Forelimb muscle (tissue), 1 donor: ENCODE measurements around the gene SMPD2. TPM values are rescaled to one million over a fixed set of nuclear protein-coding genes. Genes with fewer than 3 reads are reported as not detected.
"Not testable (repeated sequence)": the region's sequence is repeated elsewhere in the genome, so short reads cannot be mapped to it uniquely, and the experiment has no call there.

Experiments
- DNase-seq: peaks from one replicate; pipeline ENCODE4 v3.0.0-alpha.2; 2013; ENCODE audit warnings: low read depth
- polyA plus RNA-seq: library from polyadenylated mRNA; unstranded; fragments of 120-200 nt; gene quantifications from one replicate; pipeline ENCODE4 v1.2.1, GENCODE V29; 2013; ENCODE audit not compliant: insufficient read length

The SMPD2 gene
- polyA plus RNA-seq, 1 donor, result 4.2 TPM

DNA sequence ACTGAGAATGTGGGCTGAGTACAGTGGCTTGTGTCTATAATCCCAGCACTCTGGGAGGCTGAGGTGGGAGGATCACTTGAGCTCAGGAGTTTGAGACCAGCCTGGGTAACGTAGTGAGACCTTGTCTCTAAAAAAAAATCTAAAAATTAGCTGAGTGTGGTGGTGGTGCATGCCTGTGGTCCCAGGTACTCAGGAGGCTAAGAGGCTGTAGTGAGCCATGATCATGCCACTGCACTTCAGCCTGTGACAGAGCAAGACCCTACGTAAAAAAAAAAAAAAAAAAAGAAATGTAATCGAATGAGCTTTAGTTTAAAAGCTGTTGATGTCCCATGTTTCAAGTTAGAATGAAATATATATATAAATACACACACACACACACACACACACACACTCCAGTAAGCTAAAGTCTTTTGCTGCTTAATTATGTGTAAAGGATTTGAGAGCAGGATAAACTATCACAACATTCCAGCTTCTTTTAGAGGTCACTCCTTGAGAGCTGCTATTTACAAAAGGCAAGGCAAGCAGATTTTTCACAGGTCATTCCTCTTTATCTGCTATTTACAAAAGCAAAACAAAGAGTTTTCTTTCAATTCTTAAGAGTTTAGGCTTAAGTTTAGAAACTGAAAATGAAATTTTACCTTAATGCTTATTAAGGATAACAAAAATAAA lies 19.8 kb downstream of the SMPD2 start:
- no peak for DNase-seq

DNA sequence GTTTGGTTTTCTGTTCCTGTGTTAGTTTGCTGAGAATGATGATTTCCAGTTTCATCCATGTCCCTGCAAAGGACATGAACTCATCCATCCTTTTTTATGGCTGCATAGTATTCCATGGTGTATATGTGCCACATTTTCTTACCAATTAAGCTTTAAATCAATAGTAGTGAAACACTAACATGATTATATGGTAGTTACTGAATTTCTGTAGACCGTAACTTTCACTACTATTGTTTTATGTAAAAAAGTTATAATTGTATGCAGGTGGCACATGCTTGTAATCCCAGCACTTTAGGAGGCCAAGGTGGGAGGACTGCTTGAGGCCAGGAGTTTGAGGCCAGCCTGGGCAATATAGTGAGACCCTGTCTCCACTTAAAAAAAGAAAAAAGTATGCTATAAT lies 20.7 kb downstream of the SMPD2 start:
- DNase-seq, result not testable (repeated sequence)

DNA sequence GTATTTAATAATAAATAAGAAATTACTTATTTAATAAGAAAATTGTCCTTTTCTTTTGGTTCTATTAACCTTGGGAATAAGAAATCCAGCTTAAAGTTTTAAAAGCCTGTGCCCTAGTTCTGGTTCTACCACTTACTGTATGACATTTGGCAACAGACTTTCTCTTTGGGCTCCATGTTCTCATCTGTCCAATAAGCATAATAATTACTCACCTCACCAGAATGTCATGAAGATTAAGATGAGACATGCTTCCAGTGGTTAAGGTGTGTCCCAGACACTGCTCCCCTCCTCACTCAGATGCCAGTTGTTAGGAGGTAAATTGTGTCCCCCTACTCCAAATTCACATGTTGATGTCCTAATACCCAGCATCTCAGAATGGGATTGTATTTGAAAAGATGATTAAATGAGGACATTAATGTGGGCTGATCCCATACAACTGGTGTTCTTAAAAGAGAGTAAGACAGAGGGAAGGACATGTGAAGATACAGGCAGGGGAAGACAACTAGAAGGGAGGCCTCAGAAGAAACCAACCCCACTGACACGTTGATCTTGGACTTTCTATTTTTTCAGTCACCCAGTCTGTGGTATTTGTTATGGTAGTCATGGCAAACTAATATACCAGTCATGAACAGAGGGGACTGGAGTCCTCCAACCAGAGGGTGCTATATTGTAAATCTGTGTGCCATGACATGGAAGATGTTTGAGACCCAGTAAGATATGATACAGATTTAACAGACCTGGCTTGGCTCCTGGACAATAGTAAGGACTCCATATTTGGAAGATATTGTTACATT lies 21.4 kb downstream of the SMPD2 start:
- no peak for DNase-seq

DNA sequence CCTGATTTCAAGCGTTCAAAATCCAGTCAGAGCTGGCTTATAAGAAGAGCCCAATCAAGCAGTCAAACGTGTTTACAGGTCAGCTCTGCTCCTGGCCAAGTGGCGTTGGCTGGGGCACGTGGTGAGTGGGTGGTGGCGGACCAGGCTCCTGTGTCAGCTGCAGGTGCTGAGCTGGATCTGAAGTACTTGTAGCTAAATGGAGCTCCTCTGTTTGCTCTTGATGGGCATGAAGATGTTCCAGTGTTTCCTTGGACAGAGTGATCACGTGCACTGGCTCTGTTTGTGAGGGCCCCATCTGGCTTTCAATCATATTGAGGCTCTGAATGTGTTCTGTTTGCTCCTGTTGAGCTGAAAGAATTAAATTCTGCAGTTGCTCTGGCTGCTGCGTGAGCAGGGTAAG lies 25.2 kb downstream of the SMPD2 start:
- DNase-seq, result no peak

DNA sequence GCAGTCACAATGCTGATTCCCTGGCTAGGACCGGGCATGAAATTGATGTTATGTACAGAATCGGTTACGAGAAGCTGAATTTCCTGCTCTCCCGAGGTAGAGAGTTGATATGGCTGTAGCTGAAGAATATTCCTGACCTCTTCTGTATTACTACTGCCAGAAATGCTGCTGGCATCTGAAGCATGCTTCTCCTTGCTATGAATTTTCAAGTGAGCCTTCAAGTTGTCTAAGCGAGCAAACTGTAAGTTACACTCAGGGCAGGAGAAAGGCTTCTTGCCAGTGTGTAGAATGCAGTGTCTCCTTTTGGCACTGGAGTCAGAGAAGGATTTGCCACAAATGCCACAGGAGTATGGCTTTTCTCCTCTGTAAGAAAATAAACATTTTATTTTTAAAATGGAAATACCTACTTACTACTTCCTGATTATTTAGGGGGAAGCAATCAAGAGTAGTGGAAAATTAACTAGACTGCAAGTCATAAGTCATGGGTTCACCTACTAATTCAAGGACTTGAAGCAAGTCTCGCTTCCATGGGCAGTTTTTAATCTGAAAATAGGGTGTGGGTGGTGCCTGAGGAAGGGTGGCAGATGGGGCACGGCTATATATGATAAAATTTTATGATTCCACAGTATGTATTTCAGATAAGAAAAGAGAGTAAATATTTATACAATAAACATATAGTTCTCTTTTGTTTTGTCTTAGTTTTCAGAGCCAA lies 25.8 kb downstream of the SMPD2 start:
- no peak for DNase-seq

DNA sequence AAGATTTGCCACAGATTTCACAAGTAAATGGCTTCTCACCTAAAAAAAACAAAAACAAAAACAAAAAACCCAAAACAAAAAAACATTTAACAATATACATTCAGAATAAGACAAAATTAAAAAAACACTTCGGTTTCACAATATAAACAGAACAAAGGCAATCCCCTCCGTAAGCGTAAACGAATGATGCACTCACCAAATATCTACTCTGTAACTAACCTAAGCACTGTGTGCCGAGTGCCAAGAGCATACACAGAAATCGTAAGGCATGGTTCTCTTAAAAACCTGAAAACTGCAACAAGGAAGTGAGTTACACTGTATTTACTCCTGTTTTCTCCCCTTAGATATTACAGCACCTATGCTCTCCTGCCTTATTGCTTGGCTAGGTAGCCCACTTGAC lies 27.2 kb downstream of the SMPD2 start:
- DNase-seq, result no peak

DNA sequence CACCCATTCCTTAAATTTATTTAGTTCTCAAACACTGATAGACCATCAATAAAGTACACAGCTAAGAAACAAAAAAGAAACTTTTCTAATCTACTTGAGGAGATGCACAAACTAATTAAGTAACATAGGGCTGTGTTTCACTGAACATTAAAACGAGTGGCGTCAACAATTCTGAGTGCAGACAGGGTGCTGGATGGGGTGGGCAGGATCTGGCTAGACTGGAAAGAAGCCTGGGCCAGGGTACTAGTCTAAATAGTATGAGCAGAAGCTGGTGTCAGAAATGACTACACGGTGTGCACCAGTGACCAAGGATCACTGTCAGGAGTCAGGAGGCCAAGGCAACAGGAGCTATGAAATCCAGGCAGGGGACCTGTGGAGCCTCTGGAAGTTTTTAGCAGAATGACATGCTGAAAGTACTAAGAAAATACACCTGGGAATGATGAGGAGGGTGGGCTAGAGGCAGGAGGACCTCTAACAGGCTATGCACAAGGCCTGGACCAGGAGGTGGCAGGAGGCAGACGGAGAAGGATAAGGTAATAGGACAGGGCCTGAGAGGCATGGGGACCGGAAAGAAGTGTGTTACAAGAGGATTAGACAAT lies 29.2 kb downstream of the SMPD2 start:
- DNase-seq, result no peak

DNA sequence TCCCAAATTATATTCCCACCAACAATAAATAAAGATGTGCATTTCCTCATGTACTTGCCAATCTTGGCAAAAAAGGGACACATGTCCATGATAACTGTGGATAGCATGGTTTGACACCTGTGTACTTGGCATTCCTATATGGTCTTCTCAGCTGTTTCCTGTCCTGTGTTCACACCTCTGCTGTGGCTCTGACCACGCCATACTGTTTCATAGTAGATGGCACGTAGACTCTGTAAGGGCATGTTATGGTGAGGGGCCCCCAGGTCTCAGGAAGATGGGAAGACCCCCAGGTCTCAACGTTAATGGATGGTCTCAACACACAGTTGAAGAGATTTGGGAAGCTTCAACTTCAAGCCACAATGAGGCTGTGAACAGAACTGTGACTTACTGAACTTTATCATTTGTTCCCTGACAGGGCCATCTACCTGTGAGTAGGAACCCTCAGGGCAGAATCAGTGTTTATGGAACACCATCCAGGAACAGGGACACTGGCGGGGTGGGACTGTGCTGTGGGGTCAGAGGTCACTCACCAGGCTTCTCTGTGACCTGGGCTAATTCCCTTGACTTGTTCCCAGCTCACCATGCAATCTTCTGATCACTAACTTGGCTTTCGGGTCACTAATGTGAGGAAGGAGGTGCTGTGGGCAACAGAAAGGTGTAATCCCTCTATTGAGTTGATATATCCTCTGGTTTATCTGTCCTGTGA lies 30.7 kb downstream of the SMPD2 start:
- no peak for DNase-seq

DNA sequence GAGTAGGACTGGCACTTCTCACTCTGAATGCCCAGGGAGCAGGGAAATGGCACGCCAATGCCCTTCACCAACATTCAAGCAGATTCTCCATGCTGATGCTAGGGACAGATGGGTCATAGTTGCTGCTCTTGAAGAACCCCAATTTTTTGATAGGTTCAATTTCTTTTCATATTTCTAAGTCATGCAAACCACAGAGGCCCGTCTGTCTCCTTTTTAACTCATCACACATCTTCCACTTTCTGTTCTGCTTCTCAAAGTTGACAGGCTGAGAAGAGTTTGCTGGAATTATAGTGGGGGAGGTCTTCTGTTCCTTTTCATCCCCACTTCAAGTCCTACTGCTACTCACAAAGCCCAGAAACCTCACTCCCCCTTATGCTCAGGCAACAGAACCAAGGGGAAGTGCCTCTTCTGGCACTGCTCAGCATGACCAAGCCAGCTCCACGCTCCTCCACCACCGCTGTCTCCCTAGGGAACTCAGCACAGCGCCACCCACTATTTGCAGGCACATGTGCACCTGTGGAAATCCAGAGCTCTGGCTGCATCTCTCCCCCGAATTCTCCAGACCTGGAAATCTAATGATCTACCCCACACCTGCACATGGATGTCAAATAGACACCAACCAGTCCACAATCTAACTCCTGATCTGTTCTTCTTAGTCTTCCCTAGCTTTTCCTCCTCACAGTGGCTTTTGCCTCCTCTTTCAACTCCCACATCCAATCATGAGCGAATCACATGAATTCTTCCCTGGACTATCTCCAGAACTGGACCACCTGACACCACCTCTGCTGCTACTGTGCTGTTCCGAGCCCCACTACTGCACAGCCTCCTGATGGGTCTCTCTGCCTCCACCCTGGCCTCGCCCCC lies 31.8 kb downstream of the SMPD2 start:
- DNase-seq, result no peak

DNA sequence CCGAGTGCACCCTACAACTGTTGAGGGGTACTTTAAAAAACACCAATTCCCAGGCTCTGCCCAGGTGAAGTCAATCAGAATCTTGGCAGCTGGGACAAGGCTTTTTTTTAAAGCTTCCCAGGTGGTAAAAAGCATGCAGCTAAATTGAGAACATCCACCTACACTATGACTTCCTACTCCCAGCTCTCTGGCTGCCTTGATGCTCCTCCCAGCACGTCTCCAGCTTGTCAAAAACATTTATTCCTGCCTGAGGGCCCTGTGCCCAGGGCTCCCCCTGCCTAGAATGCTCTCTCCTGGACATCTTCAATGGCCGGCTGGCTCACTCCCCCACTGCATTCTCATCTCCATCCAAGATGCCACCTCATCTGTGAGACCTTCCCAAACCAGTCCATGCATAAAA lies 32.6 kb downstream of the SMPD2 start:
- no peak for DNase-seq

DNA sequence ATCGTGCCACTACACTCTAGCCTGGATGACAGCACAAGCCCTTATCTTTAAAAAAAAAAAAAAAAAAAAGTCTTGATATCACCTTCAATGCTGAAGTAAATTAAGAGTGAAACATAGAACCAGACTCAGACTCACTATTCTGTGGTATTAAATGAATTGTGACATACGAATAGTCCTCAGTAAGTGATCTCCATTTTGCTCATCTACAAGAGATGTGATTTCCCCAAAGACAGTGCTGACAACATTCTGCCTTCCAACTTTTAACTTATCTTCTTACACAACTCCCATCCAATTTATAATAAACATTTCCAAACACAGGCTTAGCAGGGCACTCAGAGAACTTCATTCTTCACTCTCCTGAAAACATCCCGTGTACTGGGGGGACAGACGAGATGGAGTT lies 34.5 kb downstream of the SMPD2 start:
- DNase-seq, result no peak

DNA sequence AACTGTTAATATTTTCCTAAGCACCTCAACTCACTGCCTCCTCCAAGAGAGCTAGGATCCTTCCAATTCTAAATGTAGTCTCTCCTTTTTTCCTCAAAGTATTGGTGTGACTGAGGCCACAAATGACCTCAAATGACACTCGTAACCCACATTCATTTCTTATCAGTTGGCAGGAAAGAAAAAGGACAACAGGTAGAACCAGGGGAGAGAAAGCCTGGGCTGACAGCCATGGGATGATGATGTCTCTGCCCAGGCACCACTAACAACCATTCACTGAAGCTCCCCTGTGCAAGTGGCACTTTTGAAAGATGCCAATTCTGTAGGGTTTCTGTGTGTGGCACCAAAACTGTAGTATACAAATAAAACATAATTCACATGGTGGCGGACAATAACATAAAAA lies 35.1 kb downstream of the SMPD2 start:
- no peak for DNase-seq

DNA sequence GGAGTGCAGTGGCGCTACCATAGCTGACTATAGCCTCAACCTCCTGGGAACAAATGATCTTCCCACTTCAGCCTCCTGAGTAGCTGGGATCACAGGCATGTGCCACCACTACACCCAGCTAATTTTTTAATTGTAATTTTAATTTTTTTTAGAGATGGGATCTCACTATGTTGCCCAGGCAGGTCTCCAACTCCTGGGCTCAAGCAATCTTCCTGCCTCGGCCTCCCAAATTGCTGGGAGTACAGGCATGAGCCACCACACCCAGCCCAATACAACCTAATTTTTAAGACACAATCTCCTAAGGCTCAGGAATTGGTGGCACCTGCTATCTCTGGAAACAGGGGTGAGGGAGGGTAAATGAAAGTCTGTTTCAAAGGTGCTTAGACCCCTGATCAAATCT lies 36.7 kb downstream of the SMPD2 start:
- no peak for DNase-seq

DNA sequence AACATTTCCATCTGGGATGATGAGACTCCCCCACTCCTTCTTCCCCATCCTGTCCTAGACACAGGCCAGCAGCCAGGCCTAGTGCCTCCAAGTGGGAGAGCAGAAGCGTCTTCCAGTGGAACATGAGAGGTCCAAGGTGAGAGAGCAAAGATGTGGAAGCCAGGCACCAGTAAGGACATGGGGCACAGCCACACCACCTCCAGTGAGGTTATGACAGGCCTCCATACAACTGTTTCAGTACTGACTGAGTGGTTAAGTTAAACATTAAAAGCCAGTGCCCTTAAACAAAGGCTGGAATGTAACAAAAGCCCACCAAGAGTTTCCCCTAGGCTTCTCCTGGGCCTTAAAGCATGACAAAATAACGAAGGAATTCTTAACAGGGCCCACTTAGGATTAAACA lies 37.2 kb downstream of the SMPD2 start:
- no peak for DNase-seq

DNA sequence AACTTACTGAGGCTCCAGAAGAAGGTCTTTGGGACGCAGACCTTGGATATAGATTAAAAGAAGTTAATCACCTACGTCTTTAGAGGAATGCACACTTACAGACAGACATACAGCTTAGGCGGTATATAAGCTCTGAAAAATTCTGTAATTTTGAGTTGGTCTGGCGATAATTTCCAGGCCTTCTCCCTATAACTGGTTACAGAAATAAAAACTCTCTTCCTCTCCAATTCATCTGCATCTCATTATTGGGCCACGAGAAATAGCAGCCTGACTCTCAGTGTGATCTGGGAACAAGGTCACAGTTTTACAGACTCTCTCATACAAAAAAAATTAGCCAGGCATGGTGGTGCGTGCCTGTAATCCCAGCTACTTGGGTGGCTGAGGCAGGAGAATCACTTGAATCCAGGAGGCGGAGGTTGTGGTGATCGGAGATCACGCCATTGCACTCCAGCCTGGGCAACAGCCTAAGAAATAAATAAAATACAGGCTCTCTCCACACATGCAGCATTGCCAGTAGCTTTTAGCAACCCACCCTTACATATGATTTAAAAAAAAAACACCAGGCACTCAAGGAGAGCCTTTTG lies 37.8 kb downstream of the SMPD2 start:
- DNase-seq, result no peak

DNA sequence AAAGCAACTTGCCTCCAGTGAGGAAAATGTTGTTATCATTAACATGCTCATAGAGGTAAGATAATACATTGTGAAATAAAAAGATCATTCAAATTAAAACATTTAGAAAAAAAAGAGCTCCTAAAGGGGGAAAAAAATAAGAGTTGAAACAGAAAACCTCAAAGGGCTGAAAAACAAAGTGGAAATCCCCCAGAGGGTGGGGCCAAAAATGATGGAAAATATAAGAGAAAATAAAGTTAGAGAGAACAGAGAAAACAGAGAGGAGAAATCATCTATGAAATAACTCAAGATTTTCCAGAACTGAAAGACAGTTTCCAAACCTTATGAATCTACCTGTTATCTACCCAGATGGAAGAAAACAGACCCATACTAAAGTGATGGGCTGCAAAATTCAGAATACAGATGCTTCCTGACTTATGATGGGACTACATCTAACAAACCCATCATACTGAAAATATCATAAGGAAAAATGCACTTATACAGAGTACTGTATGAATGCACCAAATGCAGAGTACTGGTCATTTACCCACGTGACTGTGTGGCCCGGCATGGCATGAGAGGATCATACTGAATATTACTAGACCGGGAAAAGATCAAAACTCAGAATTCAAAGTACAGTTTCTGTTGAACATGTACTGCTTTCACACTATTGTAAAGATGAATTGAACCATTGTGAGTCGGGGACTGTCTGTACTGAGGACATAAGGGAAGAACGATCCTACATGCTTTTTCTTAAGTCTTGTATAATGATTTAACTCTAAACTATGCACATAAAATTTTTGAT lies 38.5 kb downstream of the SMPD2 start:
- DNase-seq, result no peak

DNA sequence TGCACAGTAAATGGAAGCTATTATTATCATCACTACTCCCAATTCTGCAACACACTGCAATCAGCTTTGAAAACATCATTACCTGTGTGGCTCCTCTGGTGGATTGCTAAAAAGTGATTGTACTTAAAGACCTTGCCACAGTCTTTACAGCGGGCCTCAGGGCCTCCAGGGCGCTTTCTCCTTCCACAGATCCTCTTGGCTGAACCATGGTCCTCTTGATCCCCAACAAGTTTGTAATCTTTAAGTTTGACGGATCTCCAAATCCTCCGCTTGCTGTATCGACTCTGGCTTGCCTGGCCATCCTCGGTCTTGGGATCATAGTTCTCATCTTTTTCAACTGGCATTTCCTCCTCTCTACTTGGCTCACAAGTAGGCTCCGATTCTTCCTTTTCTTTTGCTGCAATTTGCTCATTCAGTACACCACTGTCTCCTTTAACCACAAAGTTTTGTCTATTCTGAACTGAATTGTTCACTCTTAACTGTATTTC lies 40.5 kb downstream of the SMPD2 start:
- DNase-seq, result no peak

DNA sequence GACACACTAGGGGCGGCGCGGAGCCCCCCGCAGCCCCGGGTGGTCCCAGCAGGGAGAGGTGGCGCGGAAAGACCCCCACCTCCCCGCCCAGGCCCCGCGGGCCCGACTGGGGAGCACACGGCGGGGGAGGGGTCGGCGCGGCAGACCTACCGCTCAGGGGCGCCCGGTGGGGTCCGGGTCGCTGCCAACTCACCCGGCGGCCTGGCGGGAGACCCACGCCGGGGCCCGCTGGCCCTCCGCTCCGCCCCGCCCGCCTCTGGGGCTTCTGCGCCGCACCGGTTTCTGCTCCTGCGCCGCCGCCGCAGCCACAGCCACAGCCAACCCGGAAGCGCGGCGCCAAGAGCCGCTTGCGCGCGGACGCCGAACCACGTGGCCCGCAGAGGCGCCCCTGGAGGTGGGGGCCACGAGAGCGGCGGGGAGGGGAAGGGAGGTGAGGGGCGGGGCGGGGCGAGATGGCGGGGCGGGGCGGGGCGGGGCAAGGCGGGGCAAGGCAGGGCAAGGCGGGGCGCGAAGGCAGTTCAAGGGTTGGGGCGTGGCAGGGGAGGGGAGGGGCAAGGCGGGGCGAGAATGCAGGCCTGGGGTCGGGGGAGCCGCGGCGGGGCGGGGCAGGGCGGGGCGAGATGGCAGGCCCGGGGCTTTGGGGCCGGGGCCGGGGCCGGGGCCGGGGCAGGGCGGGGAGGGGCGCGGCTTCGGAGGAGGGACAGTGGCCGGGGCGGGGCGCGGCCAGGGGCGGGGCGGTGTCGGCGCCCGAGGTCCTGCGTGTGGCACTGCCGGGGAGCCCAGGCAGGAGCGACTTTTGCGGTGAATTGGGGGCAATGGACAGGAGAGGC lies 42.6 kb downstream of the SMPD2 start, which contains the start of gene ZBTB24:
ZBTB24 (minus strand) TSS at position 315 of the 830 bp plus-strand sequence. CDS start 1,193 bp downstream, outside the sequence.
- peak; percentile 59 for DNase-seq

DNA sequence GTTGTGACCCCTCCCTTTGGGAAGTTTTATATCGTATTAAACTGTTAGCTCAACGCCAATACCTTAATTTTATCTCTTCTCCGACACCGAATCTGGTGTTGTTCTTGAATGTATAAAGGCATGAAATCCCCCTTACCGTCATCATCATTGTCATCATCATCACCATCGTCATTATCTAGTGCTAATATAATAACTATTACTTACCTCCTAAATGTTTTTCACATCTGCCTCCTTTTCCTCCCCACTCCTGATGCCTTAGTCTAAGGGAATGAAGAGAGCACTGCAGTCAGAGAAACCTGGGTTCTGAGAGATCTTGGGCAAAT lies 43.2 kb downstream of the SMPD2 start:
- no peak for DNase-seq
